GM20000 (cell line): ENCODE measurements around the gene CES2.
A peak's percentile ranks its signal among the peaks of the same experiment; 100 is the strongest.
"Not testable (repeated sequence)": the region's sequence is repeated elsewhere in the genome, so short reads cannot be mapped to it uniquely, and the experiment has no call there.

Experiments
- DNase-seq: peaks from one replicate; pipeline ENCODE4 v3.0.0; 2012; ENCODE audit warnings: low spot score
- CTCF ChIP-seq: IDR thresholded peaks from 2 replicates; pipeline ENCODE4 v1.5.1; 2012; ENCODE audit warnings: mild to moderate bottlenecking, control low read depth; ENCODE audit errors: extremely low read depth, missing control alignments

Gene CES2

GRCh38 chr16:66933776-66934137 is 1.6 kb upstream of the CES2 start:
- DNase-seq: no peak
- TF ChIP-seq CTCF: no peak

- TF ChIP-seq CTCF: no peak
- peak; percentile 93 for DNase-seq
These were observed 1.0 kb upstream of the CES2 start, which contains the start of gene CIAO2B for GRCh38 chr16:66934138-66934838. Gene CIAO2B (minus strand): TSS chr16:66934402. CDS start chr16:66934364, 38 bp downstream.

DNA sequence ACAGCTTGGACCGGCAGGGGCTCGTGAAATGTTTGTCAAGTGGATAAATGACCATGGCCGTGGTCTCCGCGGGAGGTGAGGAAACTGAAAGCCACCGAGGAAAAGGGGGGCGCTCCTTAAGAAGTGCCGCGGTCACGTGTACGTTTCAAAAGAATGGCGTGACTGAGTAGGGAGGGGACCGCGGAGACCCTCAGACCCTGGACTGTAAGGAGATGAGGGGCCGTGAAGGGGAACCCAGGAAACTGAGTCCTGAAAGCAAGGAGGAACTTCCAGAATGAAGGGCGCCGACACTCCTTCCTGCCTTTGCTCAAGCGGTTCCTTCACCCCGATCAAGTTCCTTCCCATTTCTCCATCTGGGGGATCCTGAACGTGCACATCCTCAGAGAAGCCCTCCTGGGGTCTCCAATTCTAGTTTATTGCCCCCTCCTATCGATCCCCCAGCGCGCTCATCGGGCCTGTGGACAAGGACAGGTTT is 440 bp upstream of the CES2 start:
- not testable (repeated sequence) for DNase-seq

- TF ChIP-seq CTCF: no peak
- no peak for DNase-seq
These were observed 1.1 kb downstream of the CES2 start for GRCh38 chr16:66936462-66936861.

DNA sequence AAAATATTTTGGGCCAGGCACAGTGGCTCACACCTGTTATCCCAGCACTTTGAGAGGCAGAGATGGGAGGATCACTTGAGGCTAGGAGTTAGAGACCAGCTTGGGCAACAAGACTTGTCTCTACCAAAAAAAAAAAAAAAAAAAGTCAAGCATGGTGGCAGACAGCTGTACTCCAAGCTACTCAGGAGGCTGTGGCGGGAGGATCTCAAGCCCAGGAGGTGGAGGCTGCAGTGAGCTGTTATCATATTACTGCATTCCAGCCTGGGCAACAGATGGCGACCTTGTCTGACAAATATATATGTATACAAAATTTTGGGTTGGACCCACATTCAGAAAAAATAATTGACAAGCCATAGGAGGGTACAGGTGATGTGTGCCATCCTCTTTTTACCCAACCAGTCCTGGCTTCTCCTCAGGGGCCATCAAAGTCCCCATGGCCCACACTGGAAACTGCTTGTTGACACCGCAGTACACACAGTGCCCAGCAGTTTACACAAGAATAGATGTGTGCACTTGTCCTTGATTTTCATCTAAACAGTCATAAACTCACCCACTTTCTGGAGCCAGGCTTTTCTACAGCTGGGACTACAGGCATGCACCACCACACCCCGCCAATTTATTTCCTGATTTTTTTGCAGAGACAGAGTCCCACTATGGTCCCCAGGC is 1.7 kb downstream of the CES2 start:
- DNase-seq: no peak
- no peak for TF ChIP-seq CTCF

- DNase-seq: no peak
- no peak for TF ChIP-seq CTCF
These were observed 2.5 kb downstream of the CES2 start for GRCh38 chr16:66937725-66938337.

- TF ChIP-seq CTCF: no peak
- DNase-seq: no peak
These were observed 4.0 kb downstream of the CES2 start for GRCh38 chr16:66939366-66939765.
